ENCODE measurements around the gene MACROD2.

The MACROD2 gene

DNA sequence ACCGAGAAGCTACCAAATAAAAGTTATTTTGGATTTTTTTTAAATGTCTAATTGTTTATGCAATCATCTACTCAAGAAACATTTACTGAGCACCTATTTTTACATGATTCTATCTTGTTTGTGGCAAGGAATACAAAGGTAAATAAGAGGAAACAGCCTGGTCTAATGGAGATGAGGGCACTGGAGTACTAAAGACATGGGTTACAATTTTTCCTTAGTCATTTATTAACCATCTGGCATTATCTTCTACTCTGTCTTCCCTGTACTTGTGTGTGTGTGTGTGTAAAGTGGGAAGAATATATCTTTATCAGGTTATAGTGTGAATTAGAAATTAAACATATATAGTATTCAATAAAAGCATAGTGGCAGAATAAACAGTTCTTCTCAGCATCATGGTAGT, 797.6 kb downstream of the MACROD2 start:
- no peak for DNase-seq (ENCODE audit: low read depth)
- H3K4me3 ChIP-seq (ENCODE audit: low read depth, low read length) = no peak overlapping the region
- TF ChIP-seq, protein P1, sequence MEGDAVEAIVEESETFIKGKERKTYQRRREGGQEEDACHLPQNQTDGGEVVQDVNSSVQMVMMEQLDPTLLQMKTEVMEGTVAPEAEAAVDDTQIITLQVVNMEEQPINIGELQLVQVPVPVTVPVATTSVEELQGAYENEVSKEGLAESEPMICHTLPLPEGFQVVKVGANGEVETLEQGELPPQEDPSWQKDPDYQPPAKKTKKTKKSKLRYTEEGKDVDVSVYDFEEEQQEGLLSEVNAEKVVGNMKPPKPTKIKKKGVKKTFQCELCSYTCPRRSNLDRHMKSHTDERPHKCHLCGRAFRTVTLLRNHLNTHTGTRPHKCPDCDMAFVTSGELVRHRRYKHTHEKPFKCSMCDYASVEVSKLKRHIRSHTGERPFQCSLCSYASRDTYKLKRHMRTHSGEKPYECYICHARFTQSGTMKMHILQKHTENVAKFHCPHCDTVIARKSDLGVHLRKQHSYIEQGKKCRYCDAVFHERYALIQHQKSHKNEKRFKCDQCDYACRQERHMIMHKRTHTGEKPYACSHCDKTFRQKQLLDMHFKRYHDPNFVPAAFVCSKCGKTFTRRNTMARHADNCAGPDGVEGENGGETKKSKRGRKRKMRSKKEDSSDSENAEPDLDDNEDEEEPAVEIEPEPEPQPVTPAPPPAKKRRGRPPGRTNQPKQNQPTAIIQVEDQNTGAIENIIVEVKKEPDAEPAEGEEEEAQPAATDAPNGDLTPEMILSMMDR (IDR thresholded peaks at IDR 0.05; ENCODE audit: insufficient read depth, low read depth, low read length, missing control alignments) = no peak

DNA sequence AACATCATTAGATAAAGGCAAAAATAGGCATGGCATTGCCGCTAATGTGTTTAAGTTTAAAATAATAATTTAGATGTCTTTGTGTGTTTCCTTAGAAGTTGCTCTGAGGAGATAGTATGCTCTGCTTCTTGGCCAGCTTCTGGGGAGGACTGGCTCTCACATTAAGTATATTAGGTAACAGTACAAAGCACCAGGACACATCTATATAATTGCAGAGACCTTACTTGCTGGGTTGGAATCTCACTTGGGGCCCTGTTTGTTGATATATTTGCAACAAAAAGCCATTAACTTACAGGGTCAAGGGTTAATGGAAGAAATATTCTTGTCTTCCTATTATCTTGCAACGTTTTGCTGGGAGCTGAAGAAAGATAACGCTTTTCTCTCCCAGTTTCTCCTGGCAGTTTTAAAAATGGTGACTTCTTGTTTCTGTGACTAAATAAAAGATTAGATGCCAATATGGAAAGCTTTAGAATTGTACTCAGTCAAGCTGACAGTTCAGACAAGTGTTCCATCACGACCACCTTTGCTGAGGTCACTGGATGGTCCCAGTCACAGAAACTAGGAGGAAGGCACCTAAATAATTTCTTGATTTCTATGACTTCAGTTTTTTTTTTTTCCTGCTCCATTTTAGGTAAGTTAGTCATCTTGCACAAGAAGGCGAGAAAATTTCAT, 804.4 kb downstream of the MACROD2 start:
- TF ChIP-seq, protein P1 (IDR thresholded peaks at IDR 0.05; ENCODE audit: insufficient read depth, low read depth, low read length, missing control alignments) = no peak
- no peak for DNase-seq (ENCODE audit: low read depth)
- no peak overlapping the region for H3K4me3 ChIP-seq (ENCODE audit: low read depth, low read length)

DNA sequence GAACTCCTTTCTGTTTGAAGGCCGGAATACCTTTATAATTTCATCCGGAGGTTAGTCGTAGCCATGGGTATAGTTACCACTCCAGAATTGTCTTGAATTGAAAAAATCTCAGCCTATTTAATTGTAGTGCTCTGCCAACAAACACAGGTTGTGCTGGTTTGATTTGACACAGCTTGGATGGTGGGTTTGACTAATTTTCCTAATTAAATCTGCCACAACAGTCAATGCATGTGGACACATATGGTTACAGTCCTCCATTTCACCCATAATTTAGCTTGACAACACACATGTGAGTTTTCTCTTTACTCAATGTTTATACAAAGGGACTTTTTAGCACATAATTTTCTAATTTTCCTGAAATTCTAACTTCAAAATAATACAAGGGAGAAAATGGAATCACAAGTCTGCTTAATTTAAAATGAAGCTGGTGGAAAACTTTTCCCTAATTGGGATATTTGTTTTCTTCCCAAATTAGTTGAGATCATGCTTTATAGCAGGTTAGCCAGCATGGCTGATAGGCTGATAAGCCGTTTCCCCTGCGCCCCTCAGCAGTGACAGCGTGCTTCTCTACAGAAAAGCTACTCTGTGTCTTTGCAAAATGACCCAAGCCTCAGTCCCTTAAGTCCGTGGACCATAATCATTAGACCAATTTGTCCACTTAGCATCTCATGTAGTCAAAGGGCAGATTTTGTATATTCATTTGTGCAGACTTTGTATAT, 805.5 kb downstream of the MACROD2 start:
- no peak for DNase-seq (ENCODE audit: low read depth)
- TF ChIP-seq, protein P1 (IDR thresholded peaks at IDR 0.05; ENCODE audit: insufficient read depth, low read depth, low read length, missing control alignments) = no peak
- H3K4me3 ChIP-seq (ENCODE audit: low read depth, low read length) = no peak overlapping the region

DNA sequence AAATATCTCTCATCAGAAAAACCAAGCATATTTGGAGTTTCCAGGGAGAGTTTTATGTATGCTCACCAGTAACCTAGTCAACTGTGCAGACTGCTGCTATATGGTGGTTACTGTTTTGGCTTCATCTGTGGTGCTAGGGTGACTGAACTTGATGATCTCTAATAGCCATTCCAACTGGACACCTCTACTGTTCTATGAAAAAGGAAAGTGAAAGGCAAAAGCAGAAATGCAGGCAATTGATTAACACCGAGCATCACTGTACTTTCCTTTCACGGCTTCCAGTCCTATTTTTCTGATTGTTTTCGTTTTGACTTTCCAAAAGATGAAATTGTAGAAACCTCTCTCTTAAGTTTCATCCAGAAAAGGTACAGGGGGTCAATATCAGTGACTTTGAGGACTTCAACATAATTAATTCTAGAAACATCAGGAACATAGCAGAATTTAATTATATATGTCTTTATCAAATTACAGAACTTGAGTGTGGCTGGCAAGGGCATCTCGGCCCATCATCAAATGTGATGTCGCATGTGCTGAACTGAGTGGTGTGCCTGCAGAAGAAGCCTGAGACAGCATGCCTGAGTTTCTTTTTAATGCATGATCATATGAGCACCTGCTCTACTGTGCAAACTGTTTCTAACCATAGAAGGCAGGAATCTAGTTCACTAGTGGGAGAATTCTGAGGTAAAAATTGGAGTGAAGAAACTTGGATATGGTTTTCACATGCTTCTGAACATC, 806.4 kb downstream of the MACROD2 start:
- DNase-seq (ENCODE audit: low read depth) = peak; percentile 39
- H3K4me3 ChIP-seq (ENCODE audit: low read depth, low read length) = peak overlapping the region; percentile 8; the same call in 1 of the 2 replicates
- TF ChIP-seq, protein P1 (IDR thresholded peaks at IDR 0.05; ENCODE audit: insufficient read depth, low read depth, low read length, missing control alignments) = no peak

DNA sequence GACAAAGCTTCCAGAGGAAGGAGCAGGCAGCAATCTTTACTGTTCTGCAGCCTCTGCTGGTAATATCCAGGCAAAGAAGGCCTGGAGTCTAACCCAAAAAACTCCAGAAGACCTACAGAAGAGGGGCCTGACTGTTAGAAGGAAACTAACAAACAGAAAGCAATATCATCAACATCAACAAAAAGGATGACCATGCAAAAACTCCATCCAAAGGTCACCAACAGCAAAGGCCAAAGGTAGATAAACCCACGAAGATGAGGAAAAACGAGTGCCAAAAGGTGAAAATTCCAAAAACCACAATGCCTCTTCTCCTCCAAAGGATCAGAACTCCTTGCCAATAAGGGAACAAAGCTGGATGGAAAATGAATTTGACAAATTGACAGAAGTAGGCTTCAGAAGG, 811.9 kb downstream of the MACROD2 start:
- TF ChIP-seq, protein P1 (IDR thresholded peaks at IDR 0.05; ENCODE audit: insufficient read depth, low read depth, low read length, missing control alignments) = no peak
- DNase-seq (ENCODE audit: low read depth) = no peak
- H3K4me3 ChIP-seq (ENCODE audit: low read depth, low read length) = no peak overlapping the region

DNA sequence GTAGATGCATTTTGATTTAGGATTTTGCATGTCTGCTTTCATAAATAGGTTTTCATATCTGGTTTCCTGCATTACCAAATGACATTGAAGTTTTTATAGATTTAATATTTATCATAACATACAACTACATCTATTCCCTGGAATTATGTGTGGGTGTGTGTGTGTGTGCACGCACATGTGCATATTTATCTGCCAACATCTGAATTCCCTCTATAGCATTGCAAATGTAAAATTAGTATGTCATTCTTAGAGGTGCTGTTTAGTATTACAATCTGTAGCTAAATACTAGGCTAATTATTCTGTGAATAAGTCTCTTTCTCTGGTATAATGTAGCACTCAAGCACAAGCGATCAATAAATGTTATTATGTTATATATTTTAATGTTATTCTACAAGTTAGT, 820.0 kb downstream of the MACROD2 start:
- no peak for DNase-seq (ENCODE audit: low read depth)
- H3K4me3 ChIP-seq (ENCODE audit: low read depth, low read length) = no peak overlapping the region
- TF ChIP-seq, protein P1 (IDR thresholded peaks at IDR 0.05; ENCODE audit: insufficient read depth, low read depth, low read length, missing control alignments) = no peak
